HG02571 (cell line): ENCODE data around the gene ARHGAP45.

Experiments used
- ATAC-seq: cut with Tn5 transposase; IDR thresholded peaks from one replicate; pipeline ENCODE4 v1.9.1; 2021; ENCODE audit warnings: mild to moderate bottlenecking, moderate library complexity; ENCODE audit not compliant: unreplicated experiment

ARHGAP45 gene

GRCh38 chr19:1129535-1129934, 62.6 kb downstream of the ARHGAP45 start:
- no peak for ATAC-seq

GRCh38 chr19:1130771-1131717, 64.1 kb downstream of the ARHGAP45 start:
- no peak for ATAC-seq

- peak; percentile 36 for ATAC-seq
These were observed 65.0 kb downstream of the ARHGAP45 start for GRCh38 chr19:1131718-1132551.

- ATAC-seq = peak; percentile 8
These were observed 65.8 kb downstream of the ARHGAP45 start for GRCh38 chr19:1132552-1133383.

- peak; percentile 66 for ATAC-seq
These were observed 66.5 kb downstream of the ARHGAP45 start for GRCh38 chr19:1133471-1133929.

- ATAC-seq = no peak
These were observed 67.5 kb downstream of the ARHGAP45 start for GRCh38 chr19:1134431-1134830.

GRCh38 chr19:1135454-1135853, 68.5 kb downstream of the ARHGAP45 start:
- ATAC-seq = no peak

GRCh38 chr19:1136201-1136600, 69.2 kb downstream of the ARHGAP45 start:
- no peak for ATAC-seq
